Effector memory CD8-positive, alpha-beta T cell (primary cell): ENCODE results near the gene NAV2.

Experiments used
- ATAC-seq: fragments of 150-1000 bp; cut with Tn5 transposase; replicated peaks from 2 replicates; pipeline ENCODE4 v1.10.0; 2021; ENCODE audit warnings: mild to moderate bottlenecking, moderate library complexity
- DNase-seq, 3 experiments: peaks; one replicate each; pipeline ENCODE4 v3.0.0; 2021
- H3K27ac Mint-ChIP-seq, 2 donors: one replicate each; pipeline ENCODE4 v1.8.0; 2022; ENCODE audit warnings: mild to moderate bottlenecking in 2 of 2, mixed read lengths in 2 of 2, moderate library complexity in 2 of 2
- H3K27me3 Mint-ChIP-seq, 2 donors: one replicate each; pipeline ENCODE4 v1.8.0; 2022; ENCODE audit warnings: mixed read lengths in 2 of 2
- H3K36me3 Mint-ChIP-seq: one replicate; pipeline ENCODE4 v1.8.0; 2022; ENCODE audit warnings: mild to moderate bottlenecking, moderate library complexity, mixed read lengths; ENCODE audit not compliant: insufficient read depth
- H3K4me1 Mint-ChIP-seq, 2 donors: one replicate each; pipeline ENCODE4 v1.8.0; 2022; ENCODE audit warnings: low read depth in 2 of 2, mixed read lengths in 2 of 2
- H3K4me3 Mint-ChIP-seq, 2 donors: one replicate each; pipeline ENCODE4 v1.8.0; 2022; ENCODE audit warnings: mild to moderate bottlenecking in 2 of 2, mixed read lengths in 2 of 2, moderate library complexity in 2 of 2
- H3K9me3 Mint-ChIP-seq, 2 donors: one replicate each; pipeline ENCODE4 v1.8.0; 2022; ENCODE audit warnings: mixed read lengths in 2 of 2

NAV2 gene

GRCh38 chr11:19676475-19677380, 35.9 kb upstream of the NAV2 start:
- H3K4me1 Mint-ChIP-seq, result peaks cover 3 to 4% of the 10 kb centered on the region in 2 donors
- H3K27me3 Mint-ChIP-seq, result peaks cover 17 to 58% of the 10 kb centered on the region in 2 donors
- no peak overlapping the region for H3K27ac Mint-ChIP-seq
- H3K9me3 Mint-ChIP-seq, result no peaks in the 10 kb centered on the region
- no peaks in the 10 kb centered on the region for H3K36me3 Mint-ChIP-seq
- H3K4me3 Mint-ChIP-seq, result no peak overlapping the region
- DNase-seq (no peak), ATAC-seq (no peak)

- DNase-seq, result no peak
- no peak overlapping the region for H3K27ac Mint-ChIP-seq
- no peak overlapping the region for H3K4me3 Mint-ChIP-seq
- H3K9me3 Mint-ChIP-seq, result no peaks in the 10 kb centered on the region
- peaks cover 22 to 58% of the 10 kb centered on the region in 2 donors for H3K27me3 Mint-ChIP-seq
- H3K36me3 Mint-ChIP-seq, result no peaks in the 10 kb centered on the region
- ATAC-seq, result no peak
- peaks cover 3 to 4% of the 10 kb centered on the region in 2 donors for H3K4me1 Mint-ChIP-seq
Measured at GRCh38 chr11:19677381-19678080, 35.1 kb upstream of the NAV2 start.

GRCh38 chr11:19679952-19680828, 32.4 kb upstream of the NAV2 start:
- DNase-seq (no peak), ATAC-seq (no peak)
- H3K27me3 Mint-ChIP-seq, result peaks cover 22 to 76% of the 10 kb centered on the region in 2 donors
- no peaks in the 10 kb centered on the region for H3K9me3 Mint-ChIP-seq
- H3K36me3 Mint-ChIP-seq, result no peaks in the 10 kb centered on the region
- peaks cover under 1 to 2% of the 10 kb centered on the region in 2 donors for H3K4me1 Mint-ChIP-seq
- no peak overlapping the region for H3K27ac Mint-ChIP-seq
- no peak overlapping the region for H3K4me3 Mint-ChIP-seq

GRCh38 chr11:19680829-19681368, 31.7 kb upstream of the NAV2 start:
- Mint-ChIP-seq H3K27me3 (peaks cover 22 to 78% of the 10 kb centered on the region in 2 donors), H3K4me1 (no peaks in the 10 kb centered on the region), H3K27ac (no peak overlapping the region), H3K36me3 (no peaks in the 10 kb centered on the region), H3K4me3 (no peak overlapping the region), H3K9me3 (no peaks in the 10 kb centered on the region)
- no peak for DNase-seq
- no peak for ATAC-seq

- Mint-ChIP-seq H3K4me1 (no peaks in the 10 kb centered on the region), H3K36me3 (no peaks in the 10 kb centered on the region), H3K4me3 (no peak overlapping the region), H3K9me3 (no peaks in the 10 kb centered on the region), H3K27me3 (peaks cover 22 to 72% of the 10 kb centered on the region in 2 donors), H3K27ac (no peak overlapping the region)
- DNase-seq, result no peak
- ATAC-seq, result no peak
Measured at GRCh38 chr11:19683141-19683805, 29.4 kb upstream of the NAV2 start.

- no peaks in the 10 kb centered on the region for H3K36me3 Mint-ChIP-seq
- H3K4me1 Mint-ChIP-seq, result no peaks in the 10 kb centered on the region
- H3K9me3 Mint-ChIP-seq, result no peaks in the 10 kb centered on the region
- H3K27ac Mint-ChIP-seq, result no peak overlapping the region
- no peak overlapping the region for H3K4me3 Mint-ChIP-seq
- H3K27me3 Mint-ChIP-seq, result peaks cover 22 to 66% of the 10 kb centered on the region in 2 donors
- no peak for ATAC-seq
- no peak for DNase-seq
Measured at GRCh38 chr11:19683862-19684491, 28.7 kb upstream of the NAV2 start.

- Mint-ChIP-seq H3K27me3 (peaks cover 9 to 44% of the 10 kb centered on the region in 2 donors), H3K9me3 (no peaks in the 10 kb centered on the region), H3K4me1 (no peaks in the 10 kb centered on the region)
Measured at GRCh38 chr11:19686234-19686633, 26.4 kb upstream of the NAV2 start.

GRCh38 chr11:19687392-19687791, 25.2 kb upstream of the NAV2 start:
- H3K4me1 Mint-ChIP-seq, result no peaks in the 10 kb centered on the region
- H3K27ac Mint-ChIP-seq, result no peak overlapping the region
- peaks cover 0 to 40% of the 10 kb centered on the region in 2 donors for H3K27me3 Mint-ChIP-seq
- no peak for DNase-seq
- no peaks in the 10 kb centered on the region for H3K9me3 Mint-ChIP-seq
- H3K4me3 Mint-ChIP-seq, result no peak overlapping the region
- no peaks in the 10 kb centered on the region for H3K36me3 Mint-ChIP-seq
- no peak for ATAC-seq

More at GRCh38 chr11:19686234-19686633, 26.4 kb upstream of the NAV2 start:
- no peak overlapping the region for H3K27ac Mint-ChIP-seq
- H3K4me3 Mint-ChIP-seq, result no peak overlapping the region
- H3K36me3 Mint-ChIP-seq, result no peaks in the 10 kb centered on the region
- no peak for DNase-seq
- no peak for ATAC-seq

GRCh38 chr11:19689281-19690000, 23.2 kb upstream of the NAV2 start:
- H3K4me3 Mint-ChIP-seq, result no peak overlapping the region
- H3K4me1 Mint-ChIP-seq, result no peaks in the 10 kb centered on the region
- H3K36me3 Mint-ChIP-seq, result no peaks in the 10 kb centered on the region
- H3K9me3 Mint-ChIP-seq, result no peaks in the 10 kb centered on the region
- ATAC-seq (no peak), DNase-seq (no peak)
- no peak overlapping the region for H3K27ac Mint-ChIP-seq
- H3K27me3 Mint-ChIP-seq, result peaks cover 0 to 37% of the 10 kb centered on the region in 2 donors

GRCh38 chr11:19690885-19691284, 21.8 kb upstream of the NAV2 start:
- no peaks in the 10 kb centered on the region for H3K36me3 Mint-ChIP-seq

GRCh38 chr11:19691815-19692500, 20.7 kb upstream of the NAV2 start:
- Mint-ChIP-seq H3K4me3 (no peak overlapping the region), H3K9me3 (no peaks in the 10 kb centered on the region), H3K4me1 (no peaks in the 10 kb centered on the region), H3K27ac (no peak overlapping the region), H3K27me3 (peaks cover 11 to 26% of the 10 kb centered on the region in 2 donors), H3K36me3 (no peaks in the 10 kb centered on the region)
- ATAC-seq (no peak), DNase-seq (no peak)

More at GRCh38 chr11:19690885-19691284, 21.8 kb upstream of the NAV2 start:
- no peak overlapping the region for H3K4me3 Mint-ChIP-seq
- ATAC-seq (no peak), DNase-seq (no peak)
- no peak overlapping the region for H3K27ac Mint-ChIP-seq
- no peaks in the 10 kb centered on the region for H3K9me3 Mint-ChIP-seq
- no peaks in the 10 kb centered on the region for H3K4me1 Mint-ChIP-seq
- peaks cover under 1 to 27% of the 10 kb centered on the region in 2 donors for H3K27me3 Mint-ChIP-seq
